OCI-LY1 (cell line): ENCODE results near the gene PLXNA2.

Experiments used
- H2AFZ ChIP-seq: fragments of 200-600 bp; sonication (generic), shearing (Covaris generic); 2 replicates; pipeline ENCODE4 v1.6.0; 2014; ENCODE audit warnings: antibody characterized with exemption, mild to moderate bottlenecking, low read length
- H3F3A ChIP-seq: fragments of 200-600 bp; sonication (generic), shearing (Covaris generic); 2 replicates; pipeline ENCODE4 v1.6.0; 2014; ENCODE audit warnings: mild to moderate bottlenecking, antibody characterized with exemption, low read length, moderate library complexity; ENCODE audit not compliant: insufficient read depth
- H3K27ac ChIP-seq: fragments of 200-600 bp; sonication (generic); 2 replicates; pipeline ENCODE4 v1.5.1; 2014; ENCODE audit warnings: low read length, mixed run types, mild to moderate bottlenecking, low read depth; ENCODE audit not compliant: poor library complexity, severe bottlenecking
- H3K27me3 ChIP-seq: fragments of 200-600 bp; sonication (generic); 2 replicates; pipeline ENCODE4 v1.6.0; 2014; ENCODE audit warnings: antibody characterized with exemption, mild to moderate bottlenecking, low read length, moderate library complexity; ENCODE audit not compliant: insufficient read depth
- H3K36me3 ChIP-seq: fragments of 200-600 bp; sonication (generic); 2 replicates; pipeline ENCODE4 v1.6.1; 2014; ENCODE audit warnings: mild to moderate bottlenecking, antibody characterized with exemption, low read length, moderate library complexity, mixed read lengths; ENCODE audit not compliant: insufficient read depth
- H3K4me1 ChIP-seq: fragments of 200-600 bp; sonication (generic); 2 replicates; pipeline ENCODE4 v1.5.1; 2014; ENCODE audit warnings: mild to moderate bottlenecking, low read length, moderate library complexity; ENCODE audit not compliant: insufficient read depth, severe bottlenecking
- H3K4me2 ChIP-seq: fragments of 200-600 bp; sonication (generic), shearing (Covaris generic); 2 replicates; pipeline ENCODE4 v1.6.1; 2014; ENCODE audit warnings: low read length
- H3K4me3 ChIP-seq: fragments of 200-600 bp; sonication (generic); 2 replicates; pipeline ENCODE4 v1.5.1; 2014; ENCODE audit warnings: low read length, low read depth, mild to moderate bottlenecking, mixed read lengths; ENCODE audit not compliant: poor library complexity, severe bottlenecking
- H3K79me2 ChIP-seq: fragments of 200-600 bp; shearing (Covaris generic); 2 replicates; pipeline ENCODE4 v1.6.1; 2016; ENCODE audit warnings: mixed run types, low read length, mixed read lengths; ENCODE audit not compliant: insufficient read depth
- H3K9ac ChIP-seq: fragments of 200-600 bp; sonication (generic), shearing (Covaris generic); 2 replicates; pipeline ENCODE4 v1.6.1; 2014; ENCODE audit warnings: mild to moderate bottlenecking, low read length, mixed read lengths
- H3K9me2 ChIP-seq: fragments of 200-600 bp; sonication (generic), shearing (Covaris generic); 2 replicates; pipeline ENCODE4 v1.6.1; 2014; ENCODE audit warnings: low read depth, mild to moderate bottlenecking, low read length, mixed read lengths
- H3K9me3 ChIP-seq: fragments of 200-600 bp; shearing (Covaris generic); 2 replicates; pipeline ENCODE4 v1.6.1; 2014; ENCODE audit warnings: low read length, mixed read lengths
- H4K20me1 ChIP-seq: fragments of 200-600 bp; sonication (generic), shearing (Covaris generic); 2 replicates; pipeline ENCODE4 v1.6.0; 2016; ENCODE audit warnings: mild to moderate bottlenecking, low read length; ENCODE audit not compliant: insufficient read depth
- EZH2 ChIP-seq: fragments of 200-600 bp; sonication (generic), shearing (Covaris generic); IDR thresholded peaks from 2 replicates; pipeline ENCODE4 v1.8.0; 2017; ENCODE audit warnings: borderline replicate concordance, mixed run types, mild to moderate bottlenecking, antibody characterized with exemption, low read length, moderate library complexity, mixed read lengths
- TF ChIP-seq, protein P1 (sequence below): fragments of 200-600 bp; sonication (generic), shearing (Covaris generic); IDR thresholded peaks from 2 replicates; pipeline ENCODE4 v1.5.1; 2017; ENCODE audit warnings: mild to moderate bottlenecking, antibody characterized with exemption, low read length, moderate library complexity, mixed read lengths

PLXNA2 gene

DNA sequence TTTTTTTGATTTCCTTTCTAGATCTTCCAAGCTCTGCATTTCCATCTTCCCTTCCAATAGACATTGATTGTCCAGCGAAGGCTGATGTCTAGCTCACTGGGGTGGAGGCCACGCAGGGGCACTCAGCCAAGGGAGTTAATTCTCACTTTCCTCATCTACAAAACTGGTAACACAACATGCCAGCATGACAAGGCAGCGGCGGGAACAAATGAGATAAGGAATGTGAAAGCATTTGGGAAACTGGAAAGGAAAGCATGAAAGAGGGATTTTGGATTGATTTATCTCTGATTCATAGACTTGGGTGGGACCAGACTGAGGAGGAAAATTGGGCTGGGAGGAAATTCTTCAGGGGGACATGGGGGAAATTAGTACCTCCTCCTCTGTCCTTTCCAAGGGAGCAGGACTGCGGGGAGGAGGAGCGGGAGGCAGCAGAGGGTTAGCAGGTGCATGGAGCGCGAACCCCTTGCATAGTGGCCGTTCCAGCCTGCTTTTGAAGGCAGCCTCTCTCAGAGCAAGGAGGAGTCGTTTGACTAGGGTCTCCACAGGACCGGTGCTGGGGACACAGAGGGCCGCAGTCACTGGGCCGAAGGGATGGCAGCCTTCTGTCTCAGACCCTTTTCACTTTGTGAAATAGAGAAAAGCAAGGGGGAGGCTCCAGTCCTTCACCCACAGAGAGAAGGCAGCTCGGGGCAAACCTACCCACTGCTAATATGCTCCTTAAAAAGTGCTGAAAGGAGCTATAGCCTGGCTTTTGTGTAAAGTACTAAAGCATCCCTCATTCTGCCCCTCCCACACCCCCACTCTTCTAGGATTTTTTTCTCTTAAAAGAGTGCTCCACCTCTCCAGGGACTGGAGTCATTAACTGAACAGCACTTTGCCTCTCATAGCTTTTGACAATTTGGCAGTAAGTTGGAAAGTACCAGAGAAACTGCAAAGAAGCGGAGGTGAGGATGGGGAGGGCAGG lies 89.2 kb downstream of the PLXNA2 start:
- Histone ChIP-seq H3K79me2 (no peaks in the 10 kb centered on the region), H3K9me3 (no peaks in the 10 kb centered on the region), H3K27ac (no peak overlapping the region), H3K36me3 (no peaks in the 10 kb centered on the region), H3K9me2 (no peaks in the 10 kb centered on the region), H2AFZ (no peak overlapping the region), H4K20me1 (no peaks in the 10 kb centered on the region), H3K4me2 (no peak overlapping the region), H3K4me3 (no peak overlapping the region), H3K4me1 (no peaks in the 10 kb centered on the region), H3K27me3 (no peaks in the 10 kb centered on the region), H3F3A (no peaks in the 10 kb centered on the region), H3K9ac (no peak overlapping the region)
- no peak for TF ChIP-seq EZH2
- TF ChIP-seq, protein P1, sequence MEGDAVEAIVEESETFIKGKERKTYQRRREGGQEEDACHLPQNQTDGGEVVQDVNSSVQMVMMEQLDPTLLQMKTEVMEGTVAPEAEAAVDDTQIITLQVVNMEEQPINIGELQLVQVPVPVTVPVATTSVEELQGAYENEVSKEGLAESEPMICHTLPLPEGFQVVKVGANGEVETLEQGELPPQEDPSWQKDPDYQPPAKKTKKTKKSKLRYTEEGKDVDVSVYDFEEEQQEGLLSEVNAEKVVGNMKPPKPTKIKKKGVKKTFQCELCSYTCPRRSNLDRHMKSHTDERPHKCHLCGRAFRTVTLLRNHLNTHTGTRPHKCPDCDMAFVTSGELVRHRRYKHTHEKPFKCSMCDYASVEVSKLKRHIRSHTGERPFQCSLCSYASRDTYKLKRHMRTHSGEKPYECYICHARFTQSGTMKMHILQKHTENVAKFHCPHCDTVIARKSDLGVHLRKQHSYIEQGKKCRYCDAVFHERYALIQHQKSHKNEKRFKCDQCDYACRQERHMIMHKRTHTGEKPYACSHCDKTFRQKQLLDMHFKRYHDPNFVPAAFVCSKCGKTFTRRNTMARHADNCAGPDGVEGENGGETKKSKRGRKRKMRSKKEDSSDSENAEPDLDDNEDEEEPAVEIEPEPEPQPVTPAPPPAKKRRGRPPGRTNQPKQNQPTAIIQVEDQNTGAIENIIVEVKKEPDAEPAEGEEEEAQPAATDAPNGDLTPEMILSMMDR = no peak

DNA sequence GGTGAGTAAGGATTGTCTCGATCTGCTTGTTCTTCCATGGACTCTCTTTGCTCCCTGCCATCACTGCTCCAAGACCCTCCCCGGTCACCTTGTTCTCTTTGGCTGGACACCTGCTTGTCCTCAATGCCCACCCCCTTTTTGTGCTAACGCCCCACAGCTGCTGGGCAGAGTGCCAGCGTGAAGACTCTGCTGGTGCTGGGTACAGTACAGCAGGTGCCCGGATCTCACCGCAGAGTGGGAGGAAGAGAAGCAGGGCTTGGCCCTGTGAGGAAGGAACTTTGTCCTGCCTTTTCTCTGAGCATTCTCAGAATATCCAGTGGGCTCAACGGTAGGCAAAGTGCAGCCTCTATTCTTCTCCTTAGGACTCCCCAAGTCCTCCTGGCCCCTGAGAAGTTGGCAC lies 90.1 kb downstream of the PLXNA2 start:
- Histone ChIP-seq H3K4me1 (no peaks in the 10 kb centered on the region), H3K4me2 (no peak overlapping the region), H3K9me3 (no peaks in the 10 kb centered on the region), H3K4me3 (no peak overlapping the region), H2AFZ (no peak overlapping the region), H3K27ac (no peak overlapping the region), H4K20me1 (no peaks in the 10 kb centered on the region), H3K9ac (no peak overlapping the region), H3F3A (no peaks in the 10 kb centered on the region), H3K27me3 (no peaks in the 10 kb centered on the region), H3K79me2 (no peaks in the 10 kb centered on the region), H3K36me3 (no peaks in the 10 kb centered on the region), H3K9me2 (no peaks in the 10 kb centered on the region)
- TF ChIP-seq, protein P1 = no peak
- no peak for TF ChIP-seq EZH2

DNA sequence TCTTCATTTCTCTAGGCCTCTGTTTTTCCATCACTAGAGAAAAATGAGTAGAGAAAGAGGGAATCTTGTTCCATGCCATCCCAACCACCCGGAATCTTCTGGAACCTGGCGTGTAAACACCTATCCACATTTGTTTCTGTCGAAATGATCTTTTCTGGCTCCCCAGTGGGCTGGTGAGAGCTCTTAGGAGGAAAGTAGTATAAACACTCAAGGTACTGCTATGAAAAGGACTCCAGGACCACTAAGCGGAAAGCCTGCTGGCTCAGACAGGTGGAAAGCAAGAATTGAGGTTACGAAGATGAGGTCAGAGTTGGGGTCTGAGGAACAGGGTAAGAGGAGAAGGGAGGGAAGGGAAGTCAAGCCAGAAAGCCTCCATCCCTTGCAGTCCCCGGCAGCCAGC lies 90.8 kb downstream of the PLXNA2 start:
- no peaks in the 10 kb centered on the region for H3K79me2 ChIP-seq
- H3K4me2 ChIP-seq = no peak overlapping the region
- no peaks in the 10 kb centered on the region for H3K27me3 ChIP-seq
- H3K9ac ChIP-seq = no peak overlapping the region
- TF ChIP-seq, protein P1 = no peak
- no peak for TF ChIP-seq EZH2
- no peaks in the 10 kb centered on the region for H3K36me3 ChIP-seq
- H3F3A ChIP-seq = no peaks in the 10 kb centered on the region
- no peaks in the 10 kb centered on the region for H4K20me1 ChIP-seq
- no peak overlapping the region for H3K27ac ChIP-seq
- no peak overlapping the region for H3K4me3 ChIP-seq
- no peak overlapping the region for H2AFZ ChIP-seq
- H3K9me2 ChIP-seq = no peaks in the 10 kb centered on the region
- H3K4me1 ChIP-seq = no peaks in the 10 kb centered on the region
- no peaks in the 10 kb centered on the region for H3K9me3 ChIP-seq
